DND-41 (cell line): Measurements from ENCODE around the gene NKD1.

Experiments
- EZH2 ChIP-seq: IDR thresholded peaks from 3 replicates; pipeline ENCODE4 v1.6.1; 2012; ENCODE audit warnings: borderline replicate concordance, low read depth, mild to moderate bottlenecking, moderate library complexity, low read length, inconsistent platforms; ENCODE audit not compliant: severe bottlenecking
- TF ChIP-seq, protein P1 (sequence below): IDR thresholded peaks from 2 replicates; pipeline ENCODE4 v1.5.1; 2012; ENCODE audit warnings: borderline replicate concordance, low read length, moderate library complexity, mild to moderate bottlenecking; ENCODE audit not compliant: poor library complexity, severe bottlenecking; ENCODE audit errors: extremely low read depth

GRCh38 chr16:50558913-50559312, 10.7 kb downstream of the NKD1 start:
- TF ChIP-seq, protein P1, sequence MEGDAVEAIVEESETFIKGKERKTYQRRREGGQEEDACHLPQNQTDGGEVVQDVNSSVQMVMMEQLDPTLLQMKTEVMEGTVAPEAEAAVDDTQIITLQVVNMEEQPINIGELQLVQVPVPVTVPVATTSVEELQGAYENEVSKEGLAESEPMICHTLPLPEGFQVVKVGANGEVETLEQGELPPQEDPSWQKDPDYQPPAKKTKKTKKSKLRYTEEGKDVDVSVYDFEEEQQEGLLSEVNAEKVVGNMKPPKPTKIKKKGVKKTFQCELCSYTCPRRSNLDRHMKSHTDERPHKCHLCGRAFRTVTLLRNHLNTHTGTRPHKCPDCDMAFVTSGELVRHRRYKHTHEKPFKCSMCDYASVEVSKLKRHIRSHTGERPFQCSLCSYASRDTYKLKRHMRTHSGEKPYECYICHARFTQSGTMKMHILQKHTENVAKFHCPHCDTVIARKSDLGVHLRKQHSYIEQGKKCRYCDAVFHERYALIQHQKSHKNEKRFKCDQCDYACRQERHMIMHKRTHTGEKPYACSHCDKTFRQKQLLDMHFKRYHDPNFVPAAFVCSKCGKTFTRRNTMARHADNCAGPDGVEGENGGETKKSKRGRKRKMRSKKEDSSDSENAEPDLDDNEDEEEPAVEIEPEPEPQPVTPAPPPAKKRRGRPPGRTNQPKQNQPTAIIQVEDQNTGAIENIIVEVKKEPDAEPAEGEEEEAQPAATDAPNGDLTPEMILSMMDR, result no peak
- TF ChIP-seq EZH2, result no peak
